Adipocyte (in vitro differentiated cells): ENCODE data around the gene PROK1.

Source experiments
- DNase-seq: peaks from one replicate; pipeline ENCODE4 v3.0.0-alpha.2; 2015; ENCODE audit warnings: low read depth
- H3K27me3 ChIP-seq: replicated peaks from 2 replicates; pipeline ENCODE4 v1.7.0; 2013; ENCODE audit warnings: mild to moderate bottlenecking, low read length, moderate library complexity; ENCODE audit not compliant: control insufficient read depth, insufficient read depth
- H3K36me3 ChIP-seq: 2 replicates; pipeline ENCODE4 v1.7.0; 2013; ENCODE audit warnings: low read length, mild to moderate bottlenecking, moderate library complexity; ENCODE audit not compliant: control insufficient read depth, insufficient read depth, severe bottlenecking
- H3K4me1 ChIP-seq: 2 replicates; pipeline ENCODE4 v1.7.0; 2013; ENCODE audit warnings: mild to moderate bottlenecking, low read length, moderate library complexity; ENCODE audit not compliant: control insufficient read depth, insufficient read depth
- H3K4me3 ChIP-seq: 2 replicates; pipeline ENCODE4 v1.7.0; 2013; ENCODE audit warnings: mild to moderate bottlenecking, low read length, moderate library complexity
- H3K9ac ChIP-seq: 2 replicates; pipeline ENCODE4 v1.7.0; 2013; ENCODE audit warnings: mild to moderate bottlenecking, low read length, moderate library complexity
- H3K9me3 ChIP-seq: 2 replicates; pipeline ENCODE4 v1.7.0; 2013; ENCODE audit warnings: mild to moderate bottlenecking, low read length, moderate library complexity; ENCODE audit not compliant: control insufficient read depth

Gene PROK1

DNA sequence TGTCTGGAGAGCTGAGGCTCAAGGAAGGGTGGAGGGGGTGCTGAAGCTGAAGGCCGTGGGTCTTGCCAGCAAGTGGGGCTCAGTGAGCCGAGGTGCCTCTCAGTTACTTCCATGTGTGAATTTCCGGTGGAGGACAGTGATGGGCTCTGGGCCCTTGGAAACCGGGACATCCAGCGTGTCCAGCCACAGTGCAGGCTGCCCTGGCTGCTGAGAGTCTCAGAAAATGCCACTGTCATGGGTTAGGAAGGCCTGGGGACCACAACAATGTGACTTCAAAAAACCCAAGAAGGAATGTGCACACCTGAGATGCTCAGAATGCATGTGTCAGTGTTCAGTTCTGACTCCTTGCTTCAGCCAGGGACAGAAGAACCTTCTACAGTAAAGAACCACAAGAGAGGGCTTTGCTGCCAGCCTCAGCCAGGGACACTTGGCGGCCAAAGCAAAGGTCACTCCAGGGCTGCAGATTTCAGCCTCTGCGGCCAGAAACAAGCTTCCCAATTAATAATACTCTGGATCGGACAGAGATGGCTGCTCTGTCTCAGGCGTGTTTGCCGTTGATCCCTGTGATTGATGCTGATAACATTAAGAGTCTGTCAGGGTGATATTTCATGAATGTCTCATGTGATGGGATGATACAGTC lies 30.8 kb upstream of the PROK1 start:
- Histone ChIP-seq H3K9me3 (peaks cover 7% of the 10 kb centered on the region), H3K36me3 (no peaks in the 10 kb centered on the region), H3K4me1 (peaks cover 38% of the 10 kb centered on the region), H3K27me3 (no peaks in the 10 kb centered on the region), H3K4me3 (no peak overlapping the region), H3K9ac (peak overlapping the region; percentile 7)
- no peak for DNase-seq

DNA sequence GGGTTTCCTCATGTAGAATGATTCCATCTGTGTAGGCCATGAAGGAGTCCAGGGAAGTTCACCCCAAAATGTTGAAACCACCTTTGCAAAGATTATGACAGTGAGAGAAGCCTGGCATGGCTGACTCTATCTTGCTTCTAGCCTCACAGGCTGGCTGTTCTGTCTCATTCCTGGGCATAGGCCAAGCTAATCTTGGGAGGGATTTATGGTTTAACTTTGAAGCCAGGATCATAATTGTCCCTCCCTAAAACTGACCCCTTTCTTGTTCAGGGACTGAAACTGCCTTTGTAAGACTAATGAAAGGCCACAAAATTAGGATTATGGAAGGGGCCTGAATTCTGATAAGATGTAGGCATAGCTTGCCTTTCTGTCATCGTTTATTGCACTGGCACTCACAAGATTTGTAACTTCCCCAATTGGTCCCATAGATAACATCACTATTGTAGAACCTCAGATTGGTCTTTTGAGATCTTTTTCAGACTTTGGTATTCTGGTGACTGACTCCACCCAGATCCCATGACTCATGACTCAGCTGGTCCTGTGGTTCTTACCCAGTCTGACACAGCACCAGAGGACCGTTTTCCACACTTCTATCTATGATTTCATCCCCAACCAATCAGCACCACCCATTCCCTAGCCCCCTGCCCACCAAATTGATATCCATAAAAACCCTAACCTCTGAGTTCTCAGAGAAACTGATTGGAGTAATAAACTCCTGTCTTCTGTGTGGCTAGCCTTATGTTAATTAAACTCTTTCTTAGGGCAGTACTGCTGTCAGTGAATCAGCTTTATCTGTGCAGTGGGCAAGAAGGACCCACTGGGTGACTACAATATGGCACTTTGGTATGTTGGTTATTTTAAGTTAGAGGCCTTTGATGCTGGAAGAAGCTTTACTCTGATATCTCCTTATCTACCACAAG lies 29.8 kb upstream of the PROK1 start:
- no peaks in the 10 kb centered on the region for H3K27me3 ChIP-seq
- H3K36me3 ChIP-seq = no peaks in the 10 kb centered on the region
- peak; percentile 52 for DNase-seq
- H3K4me3 ChIP-seq = peak overlapping the region; percentile 20
- peak overlapping the region; percentile 7 for H3K9ac ChIP-seq
- H3K9me3 ChIP-seq = peaks cover 7% of the 10 kb centered on the region
- H3K4me1 ChIP-seq = peaks cover 47% of the 10 kb centered on the region

DNA sequence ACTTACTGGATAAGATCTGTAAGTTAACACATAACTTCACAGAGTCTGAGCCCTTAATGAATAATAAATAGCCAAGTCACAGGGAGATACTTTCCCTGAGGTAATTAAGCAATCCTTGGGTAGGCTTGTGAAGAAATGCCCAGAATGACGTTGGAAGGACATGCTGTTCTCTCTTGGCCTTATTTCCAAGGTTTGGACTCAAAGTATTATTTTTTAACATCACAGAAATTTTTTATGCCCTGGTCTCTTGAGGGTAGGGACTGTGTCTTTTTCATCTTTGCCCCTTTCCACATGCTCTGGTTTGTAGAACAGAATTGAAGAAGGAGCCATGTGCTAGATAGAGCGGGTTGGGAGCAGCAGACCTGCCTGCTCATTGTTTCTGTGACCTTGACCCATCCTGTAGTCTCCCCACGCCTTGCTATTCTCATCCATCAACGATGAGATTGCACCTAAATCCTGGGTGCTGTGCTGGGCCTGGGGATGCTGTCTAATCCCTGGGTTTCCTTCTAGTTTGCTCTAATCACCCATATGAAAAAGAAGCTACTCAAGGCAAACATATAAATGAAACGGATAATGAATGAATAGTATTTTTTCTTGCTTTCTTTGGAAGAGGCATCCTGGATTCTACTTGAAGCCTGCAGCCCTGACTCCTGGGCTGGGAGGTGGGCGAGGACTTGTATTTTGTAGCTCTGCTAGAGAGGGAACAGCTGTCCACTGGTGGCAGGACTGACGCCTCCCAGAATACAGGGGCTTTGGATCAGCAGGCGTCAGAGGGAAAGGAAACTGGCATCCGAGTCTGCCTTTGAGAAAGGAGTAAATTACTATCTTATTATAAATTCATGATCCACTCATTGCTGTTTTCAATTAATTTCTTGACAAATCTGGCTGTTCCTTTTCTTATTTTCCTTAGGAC lies 26.0 kb upstream of the PROK1 start:
- Histone ChIP-seq H3K4me3 (peak overlapping the region; percentile 19), H3K4me1 (peaks cover 59% of the 10 kb centered on the region), H3K9me3 (peaks cover 7% of the 10 kb centered on the region), H3K9ac (peak overlapping the region; percentile 79), H3K27me3 (peaks cover 5% of the 10 kb centered on the region), H3K36me3 (no peaks in the 10 kb centered on the region)
- DNase-seq = peak; percentile 63

DNA sequence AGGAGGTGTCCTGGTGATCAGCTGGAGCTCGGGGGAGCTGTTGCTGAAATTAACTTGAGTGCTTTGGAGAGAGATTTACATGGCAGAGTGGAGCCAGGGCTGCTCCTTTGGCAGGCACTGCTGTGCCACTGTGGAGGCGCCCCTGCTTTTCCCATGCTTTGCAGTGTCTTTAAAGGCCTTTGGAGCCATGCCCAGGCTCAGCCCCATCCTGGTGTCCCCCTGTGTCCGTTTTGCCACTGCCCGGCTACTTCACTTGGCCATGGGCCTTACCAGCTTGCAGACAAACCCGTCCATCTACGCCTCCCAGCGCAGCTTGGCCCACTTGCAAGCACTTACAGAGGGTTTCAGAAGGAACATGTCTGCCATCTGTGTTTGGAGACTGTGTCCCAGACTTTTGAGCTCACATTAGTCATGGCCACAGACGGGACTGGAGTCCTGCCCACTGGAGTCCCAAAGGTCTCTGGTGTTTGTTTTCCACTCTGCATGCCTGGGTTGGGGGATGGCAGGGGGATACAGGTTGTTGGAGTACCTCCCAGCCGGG lies 25.3 kb upstream of the PROK1 start:
- peaks cover 7% of the 10 kb centered on the region for H3K9me3 ChIP-seq
- peaks cover 53% of the 10 kb centered on the region for H3K4me1 ChIP-seq
- H3K27me3 ChIP-seq = peaks cover 12% of the 10 kb centered on the region
- peak; percentile 6 for DNase-seq
- H3K36me3 ChIP-seq = no peaks in the 10 kb centered on the region
- peak overlapping the region; percentile 19 for H3K4me3 ChIP-seq
- peak overlapping the region; percentile 79 for H3K9ac ChIP-seq

DNA sequence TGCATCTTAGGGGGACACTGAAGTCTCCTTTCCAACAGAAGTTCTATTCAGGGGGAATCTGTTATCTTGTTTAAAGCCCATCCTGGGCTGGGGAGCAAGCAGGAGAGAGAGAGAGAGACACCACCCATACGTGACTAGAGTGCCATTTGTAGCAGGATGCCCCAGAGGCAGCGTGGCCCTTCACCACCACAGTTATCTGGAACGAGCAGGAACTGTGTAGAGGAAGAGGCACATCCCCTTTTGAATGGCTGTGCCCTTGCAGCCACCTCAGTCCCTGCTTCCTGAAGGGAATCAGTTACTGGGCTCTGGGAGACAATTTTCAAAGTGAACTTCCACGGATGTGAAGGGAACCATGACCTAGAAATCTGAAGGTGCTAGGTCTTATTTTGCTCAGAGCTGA lies 24.1 kb upstream of the PROK1 start:
- H3K27me3 ChIP-seq = peaks cover 23% of the 10 kb centered on the region
- no peak overlapping the region for H3K9ac ChIP-seq
- peaks cover 44% of the 10 kb centered on the region for H3K4me1 ChIP-seq
- H3K4me3 ChIP-seq = no peak overlapping the region
- no peaks in the 10 kb centered on the region for H3K36me3 ChIP-seq
- no peak for DNase-seq
- peaks cover 1% of the 10 kb centered on the region for H3K9me3 ChIP-seq

DNA sequence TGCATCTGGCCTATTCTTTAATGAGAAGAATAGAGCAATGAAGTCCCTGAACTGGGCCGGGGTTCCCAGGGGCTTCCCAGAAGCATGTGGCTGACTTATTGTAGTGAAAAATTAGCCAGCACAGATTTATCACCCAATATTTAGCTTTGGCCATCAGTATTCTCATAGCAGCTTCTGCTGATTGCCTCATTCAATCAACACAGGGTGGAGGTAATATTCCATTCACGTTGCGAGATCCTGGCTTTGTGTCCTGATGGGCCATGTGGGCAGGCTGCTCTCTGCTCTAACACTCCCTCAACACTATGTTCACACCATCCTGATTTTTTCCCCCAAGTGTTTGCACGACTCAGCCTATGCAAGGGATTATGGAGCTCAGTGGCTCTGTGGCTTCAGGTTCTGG lies 22.0 kb upstream of the PROK1 start:
- peaks cover 39% of the 10 kb centered on the region for H3K4me1 ChIP-seq
- peaks cover 24% of the 10 kb centered on the region for H3K27me3 ChIP-seq
- H3K9me3 ChIP-seq = no peaks in the 10 kb centered on the region
- DNase-seq = no peak
- H3K4me3 ChIP-seq = no peak overlapping the region
- no peak overlapping the region for H3K9ac ChIP-seq
- H3K36me3 ChIP-seq = no peaks in the 10 kb centered on the region

DNA sequence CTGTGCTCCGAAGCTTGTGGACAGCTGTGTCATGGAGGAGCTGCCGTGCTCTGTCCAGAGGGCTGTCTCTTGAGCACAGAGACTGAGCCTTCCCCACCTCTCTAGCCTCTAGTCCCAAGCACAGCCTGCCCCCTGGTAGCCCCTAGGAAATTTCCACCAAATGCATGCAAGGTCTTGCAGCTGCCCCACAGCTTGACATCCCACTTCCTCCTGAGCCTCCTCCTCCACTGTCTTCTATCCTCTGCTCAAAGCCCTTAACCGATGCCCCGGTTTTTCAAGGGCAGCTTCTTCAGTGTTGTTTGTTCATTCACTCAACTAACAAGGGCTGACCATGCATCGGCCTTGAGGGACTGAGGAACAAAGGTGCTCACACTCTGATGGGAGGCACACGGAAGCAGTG lies 20.6 kb upstream of the PROK1 start:
- Histone ChIP-seq H3K4me1 (peaks cover 31% of the 10 kb centered on the region), H3K4me3 (no peak overlapping the region), H3K36me3 (no peaks in the 10 kb centered on the region), H3K27me3 (peaks cover 24% of the 10 kb centered on the region), H3K9ac (no peak overlapping the region), H3K9me3 (no peaks in the 10 kb centered on the region)
- no peak for DNase-seq

DNA sequence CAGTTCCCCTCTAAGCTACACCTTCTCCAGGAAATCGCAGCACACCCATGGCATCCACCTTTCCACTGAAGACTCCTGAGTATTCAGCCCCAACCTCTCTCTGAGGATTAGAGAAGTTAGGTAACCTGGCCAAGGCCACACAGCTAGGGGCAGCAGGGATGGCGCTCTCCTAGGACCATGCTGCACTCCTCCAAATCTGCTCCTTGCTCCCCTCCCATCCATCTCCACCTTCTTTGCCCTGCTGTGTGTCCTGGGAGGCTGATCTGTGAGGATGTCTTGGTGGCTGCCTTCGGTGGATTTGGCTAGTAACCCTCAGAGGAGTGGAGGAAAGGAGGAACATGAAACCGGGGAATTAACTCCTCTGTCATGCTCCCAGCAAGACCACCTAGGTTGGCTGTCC lies 20.0 kb upstream of the PROK1 start:
- DNase-seq = no peak
- H3K36me3 ChIP-seq = no peaks in the 10 kb centered on the region
- H3K27me3 ChIP-seq = peaks cover 24% of the 10 kb centered on the region
- H3K4me1 ChIP-seq = peaks cover 25% of the 10 kb centered on the region
- H3K9ac ChIP-seq = no peak overlapping the region
- no peak overlapping the region for H3K4me3 ChIP-seq
- H3K9me3 ChIP-seq = no peaks in the 10 kb centered on the region

DNA sequence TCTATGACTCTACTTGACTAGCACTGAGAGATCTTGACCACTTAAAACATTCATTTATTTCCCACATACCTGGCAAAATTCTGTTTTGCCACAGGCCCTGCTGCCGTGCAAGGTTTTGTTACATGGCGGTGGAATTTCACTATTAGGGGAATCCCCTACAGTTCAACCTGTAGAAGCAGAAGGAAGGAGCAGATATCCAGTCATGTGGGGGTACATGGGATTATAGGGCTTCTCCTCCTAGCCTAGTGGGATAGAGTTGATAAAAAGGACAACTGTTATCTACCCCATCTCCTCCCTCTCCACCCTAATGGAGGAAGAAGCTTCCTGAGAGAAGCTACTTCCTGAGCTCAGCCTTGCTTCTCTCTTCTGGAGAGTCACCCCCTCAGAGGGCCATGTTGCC lies 17.7 kb upstream of the PROK1 start:
- no peak overlapping the region for H3K4me3 ChIP-seq
- no peaks in the 10 kb centered on the region for H3K36me3 ChIP-seq
- H3K27me3 ChIP-seq = peaks cover 24% of the 10 kb centered on the region
- no peak overlapping the region for H3K9ac ChIP-seq
- H3K9me3 ChIP-seq = no peaks in the 10 kb centered on the region
- no peak for DNase-seq
- H3K4me1 ChIP-seq = peaks cover 19% of the 10 kb centered on the region

DNA sequence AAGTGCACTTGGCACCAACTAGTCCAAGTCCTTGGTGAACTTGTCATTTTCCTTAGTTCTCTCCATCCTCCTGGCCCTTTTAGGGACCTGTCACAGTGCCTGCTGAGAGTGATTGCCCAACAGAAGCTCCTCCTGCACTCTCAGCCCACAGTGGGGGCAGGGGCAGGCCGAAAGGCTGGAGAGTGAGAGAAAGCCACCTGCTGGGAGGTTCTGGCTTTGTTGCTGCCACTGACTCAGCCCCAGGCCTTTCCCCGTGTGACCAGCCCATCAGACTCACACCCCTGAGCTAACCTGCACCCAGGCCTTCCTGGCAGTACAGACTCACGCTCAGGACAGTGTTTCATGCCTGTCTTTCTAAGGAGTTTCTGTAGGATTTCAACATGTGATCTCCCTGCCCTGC lies 17.1 kb upstream of the PROK1 start:
- peaks cover 15% of the 10 kb centered on the region for H3K4me1 ChIP-seq
- peak overlapping the region; percentile 46 for H3K9ac ChIP-seq
- peaks cover 24% of the 10 kb centered on the region for H3K27me3 ChIP-seq
- H3K4me3 ChIP-seq = peak overlapping the region; percentile 24
- H3K9me3 ChIP-seq = no peaks in the 10 kb centered on the region
- DNase-seq = peak; percentile 43
- H3K36me3 ChIP-seq = no peaks in the 10 kb centered on the region
